Right lobe of liver (tissue), 4 donors: ENCODE measurements around the gene GOLPH3L.

ENCODE experiments used
- POLR2A ChIP-seq: fragments of 450-650 bp; IDR thresholded peaks from one replicate; pipeline ENCODE4 v1.6.1; 2017; ENCODE audit warnings: antibody characterized with exemption, mild to moderate bottlenecking
- TF ChIP-seq, protein P1 (sequence below), 4 donors: fragments of 200-600 bp in 3 of 4; fragments of 450-650 bp in 1 of 4; IDR thresholded peaks; one replicate each; pipeline versions ENCODE4 v1.5.1 to v1.8.0; 2016 to 2022; ENCODE audit warnings: antibody characterized with exemption in 4 of 4, mild to moderate bottlenecking in 2 of 4
- donor health status: DM: no; HTN: no; CAD: no.
- donor health status: DM: no; HTN: no; CAD: no.
- donor health status: DM: no; HTN: yes; CAD: no.

DNA sequence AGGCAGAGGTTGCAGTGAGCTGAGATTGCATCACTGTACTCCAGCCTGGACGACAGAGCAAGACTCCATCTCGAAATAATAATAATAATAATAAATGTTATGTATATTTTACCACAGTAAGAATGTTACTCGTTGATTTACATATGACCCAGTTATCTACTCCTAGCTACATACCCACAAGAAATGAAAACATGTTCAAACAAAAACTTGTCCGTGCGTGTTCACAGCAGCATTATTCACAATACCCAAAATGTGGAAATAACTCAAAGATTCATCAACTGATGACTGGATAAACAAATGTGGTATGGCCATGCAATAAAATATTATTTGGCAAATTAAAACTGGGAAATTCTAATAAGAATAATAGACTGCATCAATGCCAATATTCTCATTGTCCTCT, 35.8 kb downstream of the GOLPH3L start:
- TF ChIP-seq, protein P1, sequence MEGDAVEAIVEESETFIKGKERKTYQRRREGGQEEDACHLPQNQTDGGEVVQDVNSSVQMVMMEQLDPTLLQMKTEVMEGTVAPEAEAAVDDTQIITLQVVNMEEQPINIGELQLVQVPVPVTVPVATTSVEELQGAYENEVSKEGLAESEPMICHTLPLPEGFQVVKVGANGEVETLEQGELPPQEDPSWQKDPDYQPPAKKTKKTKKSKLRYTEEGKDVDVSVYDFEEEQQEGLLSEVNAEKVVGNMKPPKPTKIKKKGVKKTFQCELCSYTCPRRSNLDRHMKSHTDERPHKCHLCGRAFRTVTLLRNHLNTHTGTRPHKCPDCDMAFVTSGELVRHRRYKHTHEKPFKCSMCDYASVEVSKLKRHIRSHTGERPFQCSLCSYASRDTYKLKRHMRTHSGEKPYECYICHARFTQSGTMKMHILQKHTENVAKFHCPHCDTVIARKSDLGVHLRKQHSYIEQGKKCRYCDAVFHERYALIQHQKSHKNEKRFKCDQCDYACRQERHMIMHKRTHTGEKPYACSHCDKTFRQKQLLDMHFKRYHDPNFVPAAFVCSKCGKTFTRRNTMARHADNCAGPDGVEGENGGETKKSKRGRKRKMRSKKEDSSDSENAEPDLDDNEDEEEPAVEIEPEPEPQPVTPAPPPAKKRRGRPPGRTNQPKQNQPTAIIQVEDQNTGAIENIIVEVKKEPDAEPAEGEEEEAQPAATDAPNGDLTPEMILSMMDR (IDR thresholded peaks at IDR 0.05): no peak
- no peak for TF ChIP-seq POLR2A
